PFSK-1 (cell line): ENCODE measurements around the gene NRIP1.

Experiments
- FOXP2 ChIP-seq: optimal IDR thresholded peaks from 2 replicates; pipeline ENCODE3; 2011; ENCODE audit warnings: borderline replicate concordance, control low read depth, inconsistent platforms; ENCODE audit not compliant: insufficient read depth; ENCODE audit errors: extremely low read length, extremely low read depth
- POLR2AphosphoS5 ChIP-seq: IDR thresholded peaks from 2 replicates; pipeline ENCODE4 v1.6.1; 2012; ENCODE audit warnings: low read depth, mild to moderate bottlenecking, control low read depth, low read length, moderate library complexity
- SIN3A ChIP-seq: IDR thresholded peaks from 2 replicates; pipeline ENCODE4 v1.6.1; 2012; ENCODE audit warnings: mild to moderate bottlenecking, low read length, moderate library complexity, borderline replicate concordance; ENCODE audit not compliant: insufficient read depth
- TAF1 ChIP-seq: IDR thresholded peaks from 2 replicates; pipeline ENCODE4 v1.6.1; 2012; ENCODE audit warnings: low read length, control low read depth, borderline replicate concordance; ENCODE audit not compliant: insufficient read depth
- TF ChIP-seq, protein P1 (sequence below), 2 experiments: IDR thresholded peaks; 2 replicates each; pipeline versions ENCODE4 v1.6.1 to v1.8.0; 2011 to 2012; ENCODE audit warnings: low read depth in 2 of 2, low read length in 2 of 2, control low read depth in 1 of 2, inconsistent platforms in 1 of 2, mild to moderate bottlenecking in 1 of 2, moderate library complexity in 1 of 2; ENCODE audit not compliant: insufficient read depth in 1 of 2

NRIP1 gene

GRCh38 chr21:15014221-15014620 is 50.6 kb downstream of the NRIP1 start:
- no peak for TF ChIP-seq SIN3A
- TF ChIP-seq FOXP2: no peak
- TF ChIP-seq, protein P1, sequence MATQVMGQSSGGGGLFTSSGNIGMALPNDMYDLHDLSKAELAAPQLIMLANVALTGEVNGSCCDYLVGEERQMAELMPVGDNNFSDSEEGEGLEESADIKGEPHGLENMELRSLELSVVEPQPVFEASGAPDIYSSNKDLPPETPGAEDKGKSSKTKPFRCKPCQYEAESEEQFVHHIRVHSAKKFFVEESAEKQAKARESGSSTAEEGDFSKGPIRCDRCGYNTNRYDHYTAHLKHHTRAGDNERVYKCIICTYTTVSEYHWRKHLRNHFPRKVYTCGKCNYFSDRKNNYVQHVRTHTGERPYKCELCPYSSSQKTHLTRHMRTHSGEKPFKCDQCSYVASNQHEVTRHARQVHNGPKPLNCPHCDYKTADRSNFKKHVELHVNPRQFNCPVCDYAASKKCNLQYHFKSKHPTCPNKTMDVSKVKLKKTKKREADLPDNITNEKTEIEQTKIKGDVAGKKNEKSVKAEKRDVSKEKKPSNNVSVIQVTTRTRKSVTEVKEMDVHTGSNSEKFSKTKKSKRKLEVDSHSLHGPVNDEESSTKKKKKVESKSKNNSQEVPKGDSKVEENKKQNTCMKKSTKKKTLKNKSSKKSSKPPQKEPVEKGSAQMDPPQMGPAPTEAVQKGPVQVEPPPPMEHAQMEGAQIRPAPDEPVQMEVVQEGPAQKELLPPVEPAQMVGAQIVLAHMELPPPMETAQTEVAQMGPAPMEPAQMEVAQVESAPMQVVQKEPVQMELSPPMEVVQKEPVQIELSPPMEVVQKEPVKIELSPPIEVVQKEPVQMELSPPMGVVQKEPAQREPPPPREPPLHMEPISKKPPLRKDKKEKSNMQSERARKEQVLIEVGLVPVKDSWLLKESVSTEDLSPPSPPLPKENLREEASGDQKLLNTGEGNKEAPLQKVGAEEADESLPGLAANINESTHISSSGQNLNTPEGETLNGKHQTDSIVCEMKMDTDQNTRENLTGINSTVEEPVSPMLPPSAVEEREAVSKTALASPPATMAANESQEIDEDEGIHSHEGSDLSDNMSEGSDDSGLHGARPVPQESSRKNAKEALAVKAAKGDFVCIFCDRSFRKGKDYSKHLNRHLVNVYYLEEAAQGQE (IDR thresholded peaks at IDR 0.05; ENCODE audit: insufficient read depth in 1 of 2, low read depth in 2 of 2, low read length in 2 of 2): no peak
- TF ChIP-seq TAF1: no peak
- no peak for TF ChIP-seq POLR2AphosphoS5

DNA sequence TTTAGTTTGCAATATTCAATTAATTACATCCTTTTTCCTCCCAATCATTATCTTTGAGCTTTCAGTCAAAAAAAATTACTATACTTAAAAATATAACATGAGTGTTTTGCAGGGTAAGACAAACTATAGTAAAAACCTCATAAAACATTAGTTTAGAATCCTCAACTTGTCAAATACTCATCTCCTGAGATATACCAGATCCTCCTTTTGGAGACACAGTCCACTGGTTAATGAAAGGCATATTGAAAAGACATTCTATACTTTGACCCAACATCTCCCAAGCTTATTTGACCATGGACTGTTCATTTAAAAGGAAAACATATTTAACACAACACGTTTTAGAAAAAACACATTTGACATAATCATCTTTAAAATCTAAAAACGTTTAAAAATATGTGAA is 52.8 kb downstream of the NRIP1 start:
- no peak for TF ChIP-seq FOXP2
- TF ChIP-seq, protein P1 (IDR thresholded peaks at IDR 0.05; ENCODE audit: insufficient read depth in 1 of 2, low read depth in 2 of 2, low read length in 2 of 2): no peak
- no peak for TF ChIP-seq SIN3A
- TF ChIP-seq POLR2AphosphoS5: no peak
- TF ChIP-seq TAF1: no peak

- no peak for TF ChIP-seq POLR2AphosphoS5
- no peak for TF ChIP-seq SIN3A
- no peak for TF ChIP-seq FOXP2
- TF ChIP-seq TAF1: no peak
- TF ChIP-seq, protein P1 (IDR thresholded peaks at IDR 0.05; ENCODE audit: insufficient read depth in 1 of 2, low read depth in 2 of 2, low read length in 2 of 2): no peak
These were observed 54.2 kb downstream of the NRIP1 start for GRCh38 chr21:15010645-15011044.

- TF ChIP-seq, protein P1 (IDR thresholded peaks at IDR 0.05; ENCODE audit: insufficient read depth in 1 of 2, low read depth in 2 of 2, low read length in 2 of 2): no peak
- no peak for TF ChIP-seq TAF1
- no peak for TF ChIP-seq SIN3A
- no peak for TF ChIP-seq FOXP2
- TF ChIP-seq POLR2AphosphoS5: no peak
These were observed 54.9 kb downstream of the NRIP1 start for GRCh38 chr21:15009837-15010363.
